ENCODE data around the gene KLHL41.
A peak's percentile ranks its signal among the peaks of the same experiment; 100 is the strongest.
"Not testable (repeated sequence)": the region's sequence is repeated elsewhere in the genome, so short reads cannot be mapped to it uniquely, and the experiment has no call there.

The KLHL41 gene

GRCh38 chr2:169509955-169510354 lies 453 bp downstream of the KLHL41 start:
- no peak for DNase-seq (ENCODE audit: low read depth)

GRCh38 chr2:169510496-169510895 lies 994 bp downstream of the KLHL41 start:
- no peak for DNase-seq (ENCODE audit: low read depth)

- DNase-seq (ENCODE audit: low read depth): no peak
Observed at GRCh38 chr2:169511818-169512217, 2.3 kb downstream of the KLHL41 start.

GRCh38 chr2:169512525-169512924 lies 3.0 kb downstream of the KLHL41 start:
- DNase-seq (ENCODE audit: low read depth): no peak

GRCh38 chr2:169513094-169513493 lies 3.6 kb downstream of the KLHL41 start:
- DNase-seq (ENCODE audit: low read depth): no peak

- DNase-seq (ENCODE audit: low read depth): no peak
Observed at GRCh38 chr2:169513926-169514325, 4.4 kb downstream of the KLHL41 start.

- not testable (repeated sequence) for DNase-seq (ENCODE audit: low read depth)
Observed at GRCh38 chr2:169514758-169515157, 5.3 kb downstream of the KLHL41 start.

- DNase-seq (ENCODE audit: low read depth): not testable (repeated sequence)
Observed at GRCh38 chr2:169516488-169516995, 7.0 kb downstream of the KLHL41 start.

- no peak for DNase-seq (ENCODE audit: low read depth)
Observed at GRCh38 chr2:169520896-169521295, 11.4 kb downstream of the KLHL41 start.

GRCh38 chr2:169523681-169524080 lies 14.2 kb downstream of the KLHL41 start:
- DNase-seq (ENCODE audit: low read depth): no peak

GRCh38 chr2:169525434-169525833 lies 15.9 kb downstream of the KLHL41 start:
- DNase-seq (ENCODE audit: low read depth): no peak

GRCh38 chr2:169526451-169526850 lies 16.9 kb downstream of the KLHL41 start:
- no peak for DNase-seq (ENCODE audit: low read depth)

GRCh38 chr2:169528271-169528701 lies 18.8 kb downstream of the KLHL41 start:
- DNase-seq (ENCODE audit: low read depth): peak; percentile 61

- not testable (repeated sequence) for DNase-seq (ENCODE audit: low read depth)
Observed at GRCh38 chr2:169539460-169539859, 30.0 kb downstream of the KLHL41 start.

- no peak for DNase-seq (ENCODE audit: low read depth)
Observed at GRCh38 chr2:169540146-169540545, 30.6 kb downstream of the KLHL41 start.

GRCh38 chr2:169542433-169542832 lies 32.9 kb downstream of the KLHL41 start:
- DNase-seq (ENCODE audit: low read depth): no peak

- no peak for DNase-seq (ENCODE audit: low read depth)
Observed at GRCh38 chr2:169546756-169547155, 37.3 kb downstream of the KLHL41 start.

- no peak for DNase-seq (ENCODE audit: low read depth)
Observed at GRCh38 chr2:169561364-169561763, 51.9 kb downstream of the KLHL41 start.

GRCh38 chr2:169562084-169562483 lies 52.6 kb downstream of the KLHL41 start:
- not testable (repeated sequence) for DNase-seq (ENCODE audit: low read depth)

- DNase-seq (ENCODE audit: low read depth): no peak
Observed at GRCh38 chr2:169562519-169562918, 53.0 kb downstream of the KLHL41 start.

GRCh38 chr2:169565686-169566085 lies 56.2 kb downstream of the KLHL41 start:
- DNase-seq (ENCODE audit: low read depth): no peak

- no peak for DNase-seq (ENCODE audit: low read depth)
Observed at GRCh38 chr2:169569948-169570347, 60.4 kb downstream of the KLHL41 start.

- not testable (repeated sequence) for DNase-seq (ENCODE audit: low read depth)
Observed at GRCh38 chr2:169570752-169571151, 61.2 kb downstream of the KLHL41 start.

- no peak for DNase-seq (ENCODE audit: low read depth)
Observed at GRCh38 chr2:169571571-169571970, 62.1 kb downstream of the KLHL41 start.

GRCh38 chr2:169572189-169572588 lies 62.7 kb downstream of the KLHL41 start:
- no peak for DNase-seq (ENCODE audit: low read depth)

Data from activated T-cell treated with anti-CD3 and anti-CD28 coated beads for 48 hours (primary cell).